HG02943 (cell line): ENCODE measurements around the gene RIC8B.

Experiments used
- ATAC-seq: cut with Tn5 transposase; IDR thresholded peaks from one replicate; pipeline ENCODE4 v1.9.1; 2021; ENCODE audit warnings: mild to moderate bottlenecking, low read depth, moderate library complexity; ENCODE audit not compliant: unreplicated experiment

Gene RIC8B

GRCh38 chr12:106926657-106927056 lies 152.2 kb downstream of the RIC8B start:
- ATAC-seq, result no peak

GRCh38 chr12:106934277-106934676 lies 159.8 kb downstream of the RIC8B start:
- ATAC-seq, result no peak
